GM12878 (cell line): Measurements from ENCODE around the gene CTSD. TPM values are rescaled to one million over a fixed set of nuclear protein-coding genes. Genes with fewer than 3 reads are reported as not detected.

Source experiments
- ATAC-seq: fragments of 200-7000 bp; cut with Tn5 transposase; 3 replicates; pipeline ENCODE4 v1.9.1; 2020; ENCODE audit warnings: mild to moderate bottlenecking, moderate library complexity
- BruUV-seq: library from RNA; stranded (reverse); fragments of 400-500 nt; replicated peaks from 2 replicates; lab custom pipeline; 2021; lab: Mats Ljungman, UMichigan
- CTCF ChIA-PET: fragments of 300-600 bp; sonication (Branson Sonifier 250); formaldehyde crosslinking; extraction: SDS; loops from one replicate; lab custom pipeline; 2021; ENCODE audit warnings: inconsistent platforms; lab: Yijun Ruan, JAX
- POLR2A ChIA-PET: fragments of 350-600 bp; formaldehyde crosslinking; extraction: SDS; loops from one replicate; lab custom pipeline; 2021; ENCODE audit warnings: inconsistent platforms; lab: Charles Lee
- RAD21 ChIA-PET: fragments of 300-600 bp; sonication (Branson Sonifier 250); formaldehyde crosslinking; loops from one replicate; lab custom pipeline; 2023; ENCODE audit warnings: antibody characterized with exemption; ENCODE audit not compliant: unreplicated experiment; lab: Charles Lee
- SMC1A ChIA-PET: fragments of 300-600 bp; sonication (Branson Sonifier 250); formaldehyde crosslinking; loops from one replicate; lab custom pipeline; 2023; ENCODE audit not compliant: unreplicated experiment, uncharacterized antibody; lab: Charles Lee
- DNase-seq: peaks from one replicate; pipeline ENCODE4 v3.0.0-alpha.2; 2011; ENCODE audit warnings: low read depth, low spot score
- FAIRE-seq: peaks from 3 replicates; lab custom pipeline; 2011; peaks lifted over from hg19 to GRCh38; lab: Jason Lieb, UNC
- H2AFZ ChIP-seq: 2 replicates; pipeline ENCODE4 v1.6.0; 2011; ENCODE audit warnings: low read depth, low read length, control low read depth; ENCODE audit not compliant: control insufficient read depth
- H3K27ac ChIP-seq: 2 replicates; pipeline ENCODE4 v1.5.1; 2011; ENCODE audit warnings: control low read depth; ENCODE audit not compliant: control insufficient read depth, insufficient read depth
- H3K27me3 ChIP-seq, 2 experiments: replicated peaks in 1 of 2; 2 replicates each; pipeline versions ENCODE4 v1.6.0 to v1.6.1; 2011; ENCODE audit warnings: low read length in 1 of 2; ENCODE audit not compliant: control insufficient read depth in 2 of 2, insufficient read depth in 2 of 2
- H3K36me3 ChIP-seq, 2 experiments: 2 replicates each; pipeline ENCODE4 v1.5.1; 2011; ENCODE audit warnings: low read length in 1 of 2; ENCODE audit not compliant: control insufficient read depth in 2 of 2, insufficient read depth in 2 of 2
- H3K4me1 ChIP-seq: 2 replicates; pipeline ENCODE4 v1.6.1; 2011; ENCODE audit warnings: mild to moderate bottlenecking, low read length, moderate library complexity, mixed read lengths; ENCODE audit not compliant: control insufficient read depth, insufficient read depth
- H3K4me2 ChIP-seq: 2 replicates; pipeline ENCODE4 v1.6.0; 2011; ENCODE audit warnings: control low read depth; ENCODE audit not compliant: control insufficient read depth, insufficient read depth
- H3K4me3 ChIP-seq: fragments of 200-600 bp; sonication (generic); 2 replicates; pipeline ENCODE4 v1.5.1; 2016
- H3K79me2 ChIP-seq: 2 replicates; pipeline ENCODE4 v1.6.0; 2011; ENCODE audit warnings: low read length; ENCODE audit not compliant: control insufficient read depth, insufficient read depth
- H3K9ac ChIP-seq: 2 replicates; pipeline ENCODE4 v1.8.0; 2011; ENCODE audit warnings: low read length, control low read depth, mixed read lengths; ENCODE audit not compliant: control insufficient read depth, insufficient read depth
- H3K9me3 ChIP-seq: replicated peaks from 3 replicates; pipeline ENCODE4 v1.5.1; 2011; ENCODE audit warnings: mild to moderate bottlenecking, low read length; ENCODE audit not compliant: control insufficient read depth, insufficient read depth
- H4K20me1 ChIP-seq: 2 replicates; pipeline ENCODE4 v1.6.0; 2011; ENCODE audit not compliant: control insufficient read depth, insufficient read depth
- ATF7 ChIP-seq: fragments of 450-650 bp; IDR thresholded peaks from 2 replicates; pipeline ENCODE4 v1.6.1; 2016; ENCODE audit warnings: low read depth, mild to moderate bottlenecking
- MXI1 ChIP-seq: fragments of 150-350 bp; IDR thresholded peaks from 2 replicates; pipeline ENCODE4 v1.6.1; 2011; ENCODE audit warnings: low read depth, mild to moderate bottlenecking, inconsistent platforms, low read length, improper control_type of control experiment
- NFYB ChIP-seq: IDR thresholded peaks from 2 replicates; pipeline ENCODE4 v1.6.1; 2011; ENCODE audit warnings: low read depth, mild to moderate bottlenecking, low read length, improper control_type of control experiment, moderate library complexity; ENCODE audit not compliant: insufficient read depth
- SIN3A ChIP-seq: IDR thresholded peaks from 2 replicates; pipeline ENCODE4 v1.6.1; 2012; ENCODE audit warnings: low read depth, low read length, improper control_type of control experiment
- SREBF2 ChIP-seq: IDR thresholded peaks from 2 replicates; pipeline ENCODE4 v1.6.1; 2012; ENCODE audit warnings: mild to moderate bottlenecking, low read length
- ZNF207 ChIP-seq: fragments of 450-650 bp; IDR thresholded peaks from 2 replicates; pipeline ENCODE4 v1.6.1; 2014; ENCODE audit warnings: antibody characterized with exemption, mild to moderate bottlenecking, borderline replicate concordance
- WGBS: methylation state at CpG from one replicate; pipeline ENCODE4 v1.1.6; 2016; ENCODE audit warnings: low lambda C conversion rate; ENCODE audit not compliant: insufficient replicate concordance, insufficient coverage; ENCODE audit errors: missing lambda C conversion rate; 5-methylcytosine and 5-hydroxymethylcytosine counted together
- in situ Hi-C: fragments of 300-500 bp; cut with MboI; formaldehyde crosslinking; loops from 9 replicates; pipeline ENCODE4 v1.14.3; 2018; ENCODE audit warnings: mixed read lengths
- intact Hi-C: fragments of 100-400 bp; cut with micrococcal nuclease; formaldehyde crosslinking; loops from one replicate; pipeline ENCODE4 v1.14.2; 2022; ENCODE audit not compliant: unreplicated experiment
- polyA plus RNA-seq, 11 experiments: library from polyadenylated mRNA; depleted of rRNA in 4 of 11; unstranded in 6 of 11; stranded (reverse) in 5 of 11; fragments of >200 nt; fragmentation: Nextera tagmentation in 4 of 11; fragmentation: Illumina TruSeq in 1 of 11; extraction: Ambion mirVana in 4 of 11; extraction: Trizol in 1 of 11; gene quantifications; 1 replicate in 1 of 11; 2 replicates in 10 of 11; pipeline versions ENCODE4 v1.2.1 to v1.2.3, GENCODE V29; 2011 to 2016; ENCODE audit warnings: inconsistent platforms in 2 of 11, missing spikeins in 2 of 11, low read depth in 1 of 11
- total RNA-seq, 4 experiments: library from RNA; depleted of rRNA in 3 of 4; stranded (reverse); fragments of >200 nt in 3 of 4; fragmentation: Illumina TruSeq in 1 of 4; extraction: Trizol in 1 of 4; gene quantifications; 2 replicates each; pipeline versions ENCODE4 v1.2.1 to v1.2.3, GENCODE V29; 2013 to 2021
- TF ChIP-seq, protein P1 (sequence below), 3 experiments: IDR thresholded peaks in 2 of 3; conservative IDR thresholded peaks in 1 of 3; 2 replicates each; pipeline ENCODE4 v1.5.1; 2011; ENCODE audit warnings: low read depth in 3 of 3, low read length in 3 of 3, mild to moderate bottlenecking in 3 of 3, control low read depth in 2 of 3, moderate library complexity in 2 of 3, inconsistent platforms in 1 of 3, mixed read lengths in 1 of 3; ENCODE audit not compliant: control insufficient read depth in 2 of 3, insufficient read depth in 1 of 3; ENCODE audit errors: extremely low read depth in 1 of 3
- TF ChIP-seq, protein P2 (sequence below): IDR thresholded peaks from 2 replicates; pipeline ENCODE4 v1.6.1; 2011; ENCODE audit warnings: borderline replicate concordance, low read depth, mild to moderate bottlenecking, moderate library complexity, low read length; ENCODE audit not compliant: insufficient read depth, poor library complexity, severe bottlenecking
- TF ChIP-seq, protein P3 (sequence below): fragments of 450-650 bp; conservative IDR thresholded peaks from 2 replicates; pipeline ENCODE4 v1.6.1; 2017; ENCODE audit warnings: mild to moderate bottlenecking, moderate library complexity

CTSD gene
- total and polyA plus RNA-seq, 10 of the 15 experiments (the other 5 are each of a cell fraction or from before 2014, with no cell fraction given) = 0.42 to 54.6 (median 25.0) TPM

DNA sequence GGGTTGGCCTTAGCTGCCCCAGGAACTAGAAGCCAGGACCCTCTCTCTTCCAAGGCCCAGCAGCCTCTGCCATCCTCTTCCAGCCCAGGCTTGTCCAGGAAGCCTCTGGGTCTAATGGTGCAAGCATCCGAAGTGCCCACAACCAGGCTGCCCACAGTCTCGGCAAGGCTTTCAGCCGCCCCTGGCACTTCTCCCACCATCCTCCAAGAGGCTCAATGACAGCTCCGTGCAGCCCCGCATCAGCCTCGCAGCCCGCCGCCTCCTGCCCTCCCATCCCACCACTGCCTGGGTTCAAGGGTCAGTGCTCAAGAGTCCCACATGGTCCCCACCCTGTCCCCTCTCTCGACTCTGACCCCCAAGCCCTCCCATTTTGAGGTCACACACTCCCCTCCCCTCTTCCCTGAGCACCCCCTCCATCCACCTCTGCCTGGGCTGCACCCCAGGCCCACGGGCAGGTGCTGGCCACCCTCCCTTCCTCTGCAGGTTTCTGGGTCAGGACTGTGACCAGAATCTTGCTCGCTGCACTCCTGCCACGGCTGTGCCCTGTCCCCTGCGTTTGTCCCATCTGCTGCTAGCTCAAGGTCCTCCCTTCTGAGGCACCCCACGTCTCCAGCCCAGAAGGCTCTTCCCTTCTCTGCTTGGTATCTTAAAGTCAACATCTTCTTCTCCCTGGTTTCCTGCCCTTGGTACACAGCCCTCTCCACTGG, 30.6 kb downstream of the CTSD start:
- no peak overlapping the region for H3K4me2 ChIP-seq
- 0 out of 4 replicates have a peak, but pooled peaks cover 0 to 6% of the 10 kb centered on the region in 2 experiments for H3K27me3 ChIP-seq
- no peak for FAIRE-seq
- H3K4me3 ChIP-seq = no peak overlapping the region
- 50% methylated on average over 10 of the region's 14 CpGs for WGBS
- no peak for TF ChIP-seq ATF7
- TF ChIP-seq SREBF2 = no peak
- TF ChIP-seq, protein P1, sequence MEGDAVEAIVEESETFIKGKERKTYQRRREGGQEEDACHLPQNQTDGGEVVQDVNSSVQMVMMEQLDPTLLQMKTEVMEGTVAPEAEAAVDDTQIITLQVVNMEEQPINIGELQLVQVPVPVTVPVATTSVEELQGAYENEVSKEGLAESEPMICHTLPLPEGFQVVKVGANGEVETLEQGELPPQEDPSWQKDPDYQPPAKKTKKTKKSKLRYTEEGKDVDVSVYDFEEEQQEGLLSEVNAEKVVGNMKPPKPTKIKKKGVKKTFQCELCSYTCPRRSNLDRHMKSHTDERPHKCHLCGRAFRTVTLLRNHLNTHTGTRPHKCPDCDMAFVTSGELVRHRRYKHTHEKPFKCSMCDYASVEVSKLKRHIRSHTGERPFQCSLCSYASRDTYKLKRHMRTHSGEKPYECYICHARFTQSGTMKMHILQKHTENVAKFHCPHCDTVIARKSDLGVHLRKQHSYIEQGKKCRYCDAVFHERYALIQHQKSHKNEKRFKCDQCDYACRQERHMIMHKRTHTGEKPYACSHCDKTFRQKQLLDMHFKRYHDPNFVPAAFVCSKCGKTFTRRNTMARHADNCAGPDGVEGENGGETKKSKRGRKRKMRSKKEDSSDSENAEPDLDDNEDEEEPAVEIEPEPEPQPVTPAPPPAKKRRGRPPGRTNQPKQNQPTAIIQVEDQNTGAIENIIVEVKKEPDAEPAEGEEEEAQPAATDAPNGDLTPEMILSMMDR (IDR thresholded peaks at IDR 0.05 in 2 of 3, conservative IDR thresholded peaks at IDR 0.05 in 1 of 3; ENCODE audit: control insufficient read depth in 2 of 3, extremely low read depth in 1 of 3, insufficient read depth in 1 of 3, low read depth in 3 of 3, low read length in 3 of 3) = no peak
- TF ChIP-seq, protein P2, sequence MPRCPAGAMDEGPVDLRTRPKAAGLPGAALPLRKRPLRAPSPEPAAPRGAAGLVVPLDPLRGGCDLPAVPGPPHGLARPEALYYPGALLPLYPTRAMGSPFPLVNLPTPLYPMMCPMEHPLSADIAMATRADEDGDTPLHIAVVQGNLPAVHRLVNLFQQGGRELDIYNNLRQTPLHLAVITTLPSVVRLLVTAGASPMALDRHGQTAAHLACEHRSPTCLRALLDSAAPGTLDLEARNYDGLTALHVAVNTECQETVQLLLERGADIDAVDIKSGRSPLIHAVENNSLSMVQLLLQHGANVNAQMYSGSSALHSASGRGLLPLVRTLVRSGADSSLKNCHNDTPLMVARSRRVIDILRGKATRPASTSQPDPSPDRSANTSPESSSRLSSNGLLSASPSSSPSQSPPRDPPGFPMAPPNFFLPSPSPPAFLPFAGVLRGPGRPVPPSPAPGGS = no peak
- TF ChIP-seq ZNF207 = no peak
- no peak for TF ChIP-seq SIN3A
- TF ChIP-seq NFYB = no peak
- TF ChIP-seq, protein P3, sequence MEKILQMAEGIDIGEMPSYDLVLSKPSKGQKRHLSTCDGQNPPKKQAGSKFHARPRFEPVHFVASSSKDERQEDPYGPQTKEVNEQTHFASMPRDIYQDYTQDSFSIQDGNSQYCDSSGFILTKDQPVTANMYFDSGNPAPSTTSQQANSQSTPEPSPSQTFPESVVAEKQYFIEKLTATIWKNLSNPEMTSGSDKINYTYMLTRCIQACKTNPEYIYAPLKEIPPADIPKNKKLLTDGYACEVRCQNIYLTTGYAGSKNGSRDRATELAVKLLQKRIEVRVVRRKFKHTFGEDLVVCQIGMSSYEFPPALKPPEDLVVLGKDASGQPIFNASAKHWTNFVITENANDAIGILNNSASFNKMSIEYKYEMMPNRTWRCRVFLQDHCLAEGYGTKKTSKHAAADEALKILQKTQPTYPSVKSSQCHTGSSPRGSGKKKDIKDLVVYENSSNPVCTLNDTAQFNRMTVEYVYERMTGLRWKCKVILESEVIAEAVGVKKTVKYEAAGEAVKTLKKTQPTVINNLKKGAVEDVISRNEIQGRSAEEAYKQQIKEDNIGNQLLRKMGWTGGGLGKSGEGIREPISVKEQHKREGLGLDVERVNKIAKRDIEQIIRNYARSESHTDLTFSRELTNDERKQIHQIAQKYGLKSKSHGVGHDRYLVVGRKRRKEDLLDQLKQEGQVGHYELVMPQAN = no peak
- TF ChIP-seq MXI1 = no peak
- no peaks in the 10 kb centered on the region for H4K20me1 ChIP-seq
- H3K36me3 ChIP-seq = no peaks in the 10 kb centered on the region
- H3K27ac ChIP-seq = no peak overlapping the region
- no TSS peak for BruUV-seq
- RAD21 ChIA-PET = interaction anchor here (0.6 kb wide), 1 partner anchor 40 kb away, joined by 3 read pairs; no protein-coding TSS in a partner anchor
- in situ Hi-C loops (no loop called here), intact Hi-C loops (no loop called here)
- no peak for DNase-seq
- SMC1A ChIA-PET = no interaction called here
- CTCF ChIA-PET = no interaction called here
- no peak for ATAC-seq
- H3K9me3 ChIP-seq = peaks cover 2% of the 10 kb centered on the region; the same call in 2 of the 3 replicates
- no peaks in the 10 kb centered on the region for H3K4me1 ChIP-seq
- no peak overlapping the region for H2AFZ ChIP-seq
- H3K79me2 ChIP-seq = no peaks in the 10 kb centered on the region
- POLR2A ChIA-PET = no interaction called here
- no peak overlapping the region for H3K9ac ChIP-seq
